GM12878 (cell line): ENCODE data around the gene SAFB. TPM values are rescaled to one million over a fixed set of nuclear protein-coding genes. Genes with fewer than 3 reads are reported as not detected.

Source experiments
- CEBPZ ChIP-seq: fragments of 150-350 bp; IDR thresholded peaks from 2 replicates; pipeline ENCODE4 v1.6.1; 2016; ENCODE audit warnings: low read depth, low read length
- FOXK2 ChIP-seq: fragments of 450-650 bp; IDR thresholded peaks from 2 replicates; pipeline ENCODE4 v1.6.1; 2017; ENCODE audit warnings: mild to moderate bottlenecking, moderate library complexity
- FOXM1 ChIP-seq: IDR thresholded peaks from 2 replicates; pipeline ENCODE4 v1.6.1; 2012; ENCODE audit warnings: low read depth, mild to moderate bottlenecking, inconsistent platforms, low read length, moderate library complexity
- NR2F1 ChIP-seq: fragments of 450-650 bp; conservative IDR thresholded peaks from 2 replicates; pipeline ENCODE4 v1.6.1; 2017; ENCODE audit warnings: mild to moderate bottlenecking
- PKNOX1 ChIP-seq: fragments of 450-650 bp; IDR thresholded peaks from 2 replicates; pipeline ENCODE4 v1.6.1; 2016; ENCODE audit warnings: mild to moderate bottlenecking
- POU2F2 ChIP-seq: IDR thresholded peaks from 3 replicates; pipeline ENCODE4 v1.6.1; 2011; ENCODE audit warnings: low read depth, mild to moderate bottlenecking, low read length, borderline replicate concordance
- PRDM15 ChIP-seq: fragments of 450-650 bp; formaldehyde crosslinking; IDR thresholded peaks from 2 replicates; pipeline ENCODE4 v1.4.0; 2020; ENCODE audit warnings: mild to moderate bottlenecking, moderate library complexity
- SIN3A ChIP-seq: IDR thresholded peaks from 2 replicates; pipeline ENCODE4 v1.6.1; 2012; ENCODE audit warnings: low read depth, low read length, improper control_type of control experiment
- ZBTB4 ChIP-seq: fragments of 450-650 bp; formaldehyde crosslinking; IDR thresholded peaks from 2 replicates; pipeline ENCODE4 v1.4.0; 2022; ENCODE audit warnings: mild to moderate bottlenecking, moderate library complexity
- ZNF592 ChIP-seq: fragments of 450-650 bp; IDR thresholded peaks from 2 replicates; pipeline ENCODE4 v1.6.1; 2017; ENCODE audit warnings: mild to moderate bottlenecking, moderate library complexity
- polyA plus RNA-seq, 11 experiments: library from polyadenylated mRNA; depleted of rRNA in 4 of 11; unstranded in 6 of 11; stranded (reverse) in 5 of 11; fragments of >200 nt; fragmentation: Nextera tagmentation in 4 of 11; fragmentation: Illumina TruSeq in 1 of 11; extraction: Ambion mirVana in 4 of 11; extraction: Trizol in 1 of 11; gene quantifications; 1 replicate in 1 of 11; 2 replicates in 10 of 11; pipeline versions ENCODE4 v1.2.1 to v1.2.3, GENCODE V29; 2011 to 2016; ENCODE audit warnings: inconsistent platforms in 2 of 11, missing spikeins in 2 of 11, low read depth in 1 of 11
- total RNA-seq, 4 experiments: library from RNA; depleted of rRNA in 3 of 4; stranded (reverse); fragments of >200 nt in 3 of 4; fragmentation: Illumina TruSeq in 1 of 4; extraction: Trizol in 1 of 4; gene quantifications; 2 replicates each; pipeline versions ENCODE4 v1.2.1 to v1.2.3, GENCODE V29; 2013 to 2021

The SAFB gene
- total and polyA plus RNA-seq, 10 of the 15 experiments (the other 5 are each of a cell fraction or from before 2014, with no cell fraction given) = 1.6 to 131 (median 61.2) TPM

- TF ChIP-seq ZNF592 = no peak
- TF ChIP-seq NR2F1 = no peak
- TF ChIP-seq POU2F2 = no peak; the same call in 2 of the 3 replicates
- no peak for TF ChIP-seq PKNOX1
- TF ChIP-seq ZBTB4 = no peak
- no peak for TF ChIP-seq FOXK2
- TF ChIP-seq SIN3A = no peak
- no peak for TF ChIP-seq PRDM15 (CRISPR knock-in tag)
- no peak for TF ChIP-seq CEBPZ
- TF ChIP-seq FOXM1 = 0 out of 2 replicates have a peak, but pooled peaks have one; percentile 35
Observed at GRCh38 chr19:5691822-5692722, 69.2 kb downstream of the SAFB start (continued).
